HEK293 (cell line): ENCODE measurements around the gene IL12RB1.
"Not testable (repeated sequence)": the region's sequence is repeated elsewhere in the genome, so short reads cannot be mapped to it uniquely, and the experiment has no call there.

Experiments
- CTCF ChIA-PET: fragments of 350-600 bp; formaldehyde crosslinking; extraction: SDS; loops from one replicate; lab custom pipeline; 2021; ENCODE audit warnings: antibody characterized with exemption; lab: Yijun Ruan, JAX
- POLR2A ChIA-PET: fragments of 300-600 bp; formaldehyde crosslinking; extraction: SDS; loops from one replicate; lab custom pipeline; 2020; ENCODE audit warnings: antibody characterized with exemption, inconsistent platforms; lab: Yijun Ruan, JAX
- H3K27ac ChIP-seq: fragments of 200-500 bp; sonication (Bioruptor generic); 2 replicates; pipeline ENCODE4 v1.5.1; 2014; ENCODE audit warnings: low read depth, low read length, control low read depth, inconsistent platforms; ENCODE audit errors: extremely low read depth
- H3K36me3 ChIP-seq, 2 experiments: fragments of 200-500 bp in 1 of 2; sonication (Bioruptor generic) in 1 of 2; 1 replicate in 1 of 2; 2 replicates in 1 of 2; pipeline ENCODE4 v1.5.1; 2014 to 2017; ENCODE audit warnings: inconsistent platforms in 2 of 2, low read length in 2 of 2; ENCODE audit not compliant: control insufficient read depth in 2 of 2, insufficient read depth in 1 of 2
- H3K4me1 ChIP-seq: fragments of 200-500 bp; sonication (Bioruptor generic); 2 replicates; pipeline ENCODE4 v1.5.1; 2014; ENCODE audit warnings: mild to moderate bottlenecking, low read length, inconsistent platforms; ENCODE audit not compliant: control insufficient read depth, insufficient read depth
- H3K4me3 ChIP-seq: 2 replicates; pipeline ENCODE4 v1.5.1; 2011; ENCODE audit warnings: low read depth, mild to moderate bottlenecking, control low read depth, low read length, moderate library complexity
- H3K9me3 ChIP-seq: fragments of 200-500 bp; sonication (Bioruptor generic); 2 replicates; pipeline ENCODE4 v1.5.1; 2014; ENCODE audit warnings: low read depth, low read length, inconsistent platforms; ENCODE audit not compliant: control insufficient read depth, insufficient read depth
- BCL11A ChIP-seq: fragments of 450-650 bp; formaldehyde crosslinking; IDR thresholded peaks from 2 replicates; pipeline ENCODE4 v1.5.1; 2016; ENCODE audit warnings: low read depth, missing biosample characterization, missing genetic modification characterization
- EGR2 ChIP-seq: fragments of 450-650 bp; formaldehyde crosslinking; IDR thresholded peaks from 2 replicates; pipeline ENCODE4 v1.5.1; 2016; ENCODE audit warnings: low read depth, missing biosample characterization, missing genetic modification characterization
- KLF1 ChIP-seq: fragments of 450-650 bp; formaldehyde crosslinking; IDR thresholded peaks from 2 replicates; pipeline ENCODE4 v1.5.1; 2016; ENCODE audit warnings: missing biosample characterization, missing genetic modification characterization
- YY1 ChIP-seq: fragments of 450-650 bp; formaldehyde crosslinking; IDR thresholded peaks from 2 replicates; pipeline ENCODE4 v1.5.1; 2018; ENCODE audit warnings: missing biosample characterization, missing genetic modification characterization
- ZBTB48 ChIP-seq: fragments of 450-650 bp; formaldehyde crosslinking; IDR thresholded peaks from 2 replicates; pipeline ENCODE4 v1.5.1; 2016; ENCODE audit warnings: missing biosample characterization, missing genetic modification characterization
- ZBTB7A ChIP-seq: fragments of 450-650 bp; formaldehyde crosslinking; IDR thresholded peaks from 2 replicates; pipeline ENCODE4 v1.5.1; 2016; ENCODE audit warnings: low read depth, missing biosample characterization, missing genetic modification characterization
- ZFHX2 ChIP-seq: fragments of 450-650 bp; formaldehyde crosslinking; conservative IDR thresholded peaks from 2 replicates; pipeline ENCODE4 v1.5.1; 2016; ENCODE audit warnings: missing biosample characterization, missing genetic modification characterization
- ZFP37 ChIP-seq: fragments of 450-650 bp; formaldehyde crosslinking; IDR thresholded peaks from 2 replicates; pipeline ENCODE4 v1.5.1; 2016; ENCODE audit warnings: missing biosample characterization, missing genetic modification characterization
- ZIC2 ChIP-seq: fragments of 450-650 bp; formaldehyde crosslinking; IDR thresholded peaks from 2 replicates; pipeline ENCODE4 v1.5.1; 2016; ENCODE audit warnings: missing biosample characterization, missing genetic modification characterization
- ZNF140 ChIP-seq: fragments of 450-650 bp; formaldehyde crosslinking; IDR thresholded peaks from 2 replicates; pipeline ENCODE4 v1.5.1; 2016; ENCODE audit warnings: missing biosample characterization, missing genetic modification characterization
- ZNF155 ChIP-seq: fragments of 450-650 bp; formaldehyde crosslinking; IDR thresholded peaks from 2 replicates; pipeline ENCODE4 v1.5.1; 2016; ENCODE audit warnings: missing biosample characterization, missing genetic modification characterization
- ZNF274 ChIP-seq, 2 experiments: fragments of 200-500 bp in 1 of 2; fragments of 450-650 bp in 1 of 2; sonication (Bioruptor generic) in 1 of 2; formaldehyde crosslinking in 1 of 2; IDR thresholded peaks; 2 replicates each; pipeline versions ENCODE4 v1.5.1 to v1.6.1; 2014 to 2016; ENCODE audit warnings: borderline replicate concordance in 1 of 2, inconsistent platforms in 1 of 2, low read length in 1 of 2, missing biosample characterization in 1 of 2, missing genetic modification characterization in 1 of 2
- ZNF416 ChIP-seq: fragments of 450-650 bp; formaldehyde crosslinking; IDR thresholded peaks from 2 replicates; pipeline ENCODE4 v1.5.1; 2016; ENCODE audit warnings: missing biosample characterization, missing genetic modification characterization
- ZNF544 ChIP-seq: fragments of 450-650 bp; formaldehyde crosslinking; IDR thresholded peaks from 2 replicates; pipeline ENCODE4 v1.5.0; 2017; ENCODE audit warnings: missing biosample characterization, missing genetic modification characterization
- ZNF843 ChIP-seq: fragments of 450-650 bp; formaldehyde crosslinking; IDR thresholded peaks from 2 replicates; pipeline ENCODE4 v1.5.1; 2016; ENCODE audit warnings: missing biosample characterization, missing genetic modification characterization
- TF ChIP-seq, protein P1 (sequence below): fragments of 450-650 bp; formaldehyde crosslinking; IDR thresholded peaks from 2 replicates; pipeline ENCODE4 v1.5.1; 2016; ENCODE audit warnings: missing biosample characterization, missing genetic modification characterization
- TF ChIP-seq, protein P2 (sequence below): fragments of 450-650 bp; formaldehyde crosslinking; IDR thresholded peaks from 2 replicates; pipeline ENCODE4 v1.5.1; 2017; ENCODE audit warnings: missing biosample characterization, missing genetic modification characterization

Gene IL12RB1

DNA sequence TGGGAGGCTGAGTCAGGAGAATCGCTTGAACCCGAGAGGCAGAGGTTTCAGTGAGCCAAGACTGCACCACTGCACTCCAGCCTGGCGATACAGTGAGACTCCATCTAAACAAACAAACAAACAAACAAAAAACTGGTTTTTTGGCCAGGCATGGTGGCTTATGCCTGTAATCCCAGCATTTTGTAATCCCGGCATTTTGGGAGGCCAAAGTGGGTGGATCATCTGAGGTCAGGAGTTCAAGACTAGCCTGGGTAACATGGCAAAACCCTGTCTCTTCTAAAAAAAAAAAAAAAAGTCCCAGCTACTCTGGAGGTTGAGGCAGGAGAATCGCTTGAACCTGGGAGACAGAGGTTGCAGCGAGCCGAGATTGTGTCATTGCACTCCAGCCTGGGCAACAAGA lies 18.5 kb upstream of the IL12RB1 start:
- not testable (repeated sequence) for H3K9me3 ChIP-seq, H3K4me3 ChIP-seq, H3K36me3 ChIP-seq, H3K27ac ChIP-seq, H3K4me1 ChIP-seq
- ChIA-PET CTCF (interaction anchor here (0.6 to 1.0 kb wide), 2 partner anchors 56 to 96 kb away, joined by 3 read pairs; no protein-coding TSS in a partner anchor), POLR2A (interaction anchor here (1.3 kb wide), 1 partner anchor 176 kb away, joined by 5 read pairs; the partner anchor contains the start of gene JUND)
- TF ChIP-seq, protein P1, sequence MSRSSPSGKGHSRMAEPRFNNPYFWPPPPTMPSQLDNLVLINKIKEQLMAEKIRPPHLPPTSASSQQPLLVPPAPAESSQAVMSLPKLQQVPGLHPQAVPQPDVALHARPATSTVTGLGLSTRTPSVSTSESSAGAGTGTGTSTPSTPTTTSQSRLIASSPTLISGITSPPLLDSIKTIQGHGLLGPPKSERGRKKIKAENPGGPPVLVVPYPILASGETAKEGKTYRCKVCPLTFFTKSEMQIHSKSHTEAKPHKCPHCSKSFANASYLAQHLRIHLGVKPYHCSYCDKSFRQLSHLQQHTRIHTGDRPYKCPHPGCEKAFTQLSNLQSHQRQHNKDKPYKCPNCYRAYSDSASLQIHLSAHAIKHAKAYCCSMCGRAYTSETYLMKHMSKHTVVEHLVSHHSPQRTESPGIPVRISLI, result 0 out of 2 replicates have a peak, but pooled peaks have one; percentile 29

DNA sequence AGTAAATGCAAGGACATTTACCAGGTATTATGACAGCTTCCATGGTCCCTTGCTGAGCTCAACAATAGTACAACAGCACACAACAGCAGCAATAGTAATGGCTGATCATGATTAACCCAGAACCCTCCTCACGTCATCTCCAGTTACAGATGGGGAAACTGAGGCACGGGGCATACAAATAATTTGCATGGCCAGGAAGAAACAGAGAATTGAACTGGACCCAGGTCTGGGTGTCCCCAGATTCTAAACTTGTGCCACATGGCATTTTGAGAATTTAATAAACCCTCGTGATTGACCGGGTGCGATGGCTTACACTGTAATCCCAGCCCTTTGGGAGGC lies 18.0 kb upstream of the IL12RB1 start:
- no peaks in the 10 kb centered on the region for H3K36me3 ChIP-seq
- TF ChIP-seq ZFHX2 (tag by site-specific recombination) (0 out of 2 replicates have a peak, but pooled peaks have one; percentile 15), KLF1 (no peak), EGR2 (tag by site-specific recombination) (0 out of 2 replicates have a peak, but pooled peaks have one; percentile 4)
- H3K4me1 ChIP-seq, result no peaks in the 10 kb centered on the region
- no peaks in the 10 kb centered on the region for H3K9me3 ChIP-seq
- POLR2A ChIA-PET, result interaction anchor here (1.3 kb wide), 1 partner anchor 176 kb away, joined by 5 read pairs; the partner anchor contains the start of gene JUND
- no peak overlapping the region for H3K27ac ChIP-seq
- CTCF ChIA-PET, result interaction anchor here (0.6 to 1.4 kb wide), 2 partner anchors 8 to 220 kb away, joined by 3 to 4 read pairs; no protein-coding TSS in a partner anchor
- H3K4me3 ChIP-seq, result peak overlapping the region; percentile 40

DNA sequence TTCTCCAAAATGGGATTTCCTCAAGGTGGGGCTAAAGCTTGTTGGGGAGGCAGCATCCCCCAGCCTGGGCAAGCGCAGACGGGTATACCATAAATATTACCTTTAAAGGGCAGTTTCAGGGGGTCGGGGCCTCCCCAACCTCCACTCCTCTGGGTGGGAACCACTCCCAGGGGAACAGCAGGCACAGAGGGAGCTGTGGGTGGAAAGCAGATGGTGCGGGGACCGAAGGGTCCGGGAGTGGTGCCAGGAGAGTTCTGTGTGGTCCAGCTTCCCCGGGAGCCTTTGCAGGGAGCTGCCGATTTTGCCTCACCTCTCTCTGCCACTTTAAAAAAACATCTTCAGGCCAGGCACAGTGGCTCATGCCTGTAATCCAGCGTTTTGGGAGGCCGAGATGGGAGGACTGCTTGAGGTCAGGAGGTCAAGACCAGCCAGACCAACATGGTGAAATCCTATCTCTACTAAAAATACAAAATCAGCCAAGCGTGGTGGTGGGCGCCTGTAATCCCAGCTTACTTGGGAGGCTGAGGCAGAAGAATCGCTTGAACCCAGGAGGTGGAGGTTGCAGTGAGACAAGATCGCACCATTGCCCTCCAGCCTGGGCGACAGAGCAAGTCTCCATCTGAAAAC lies 16.3 kb upstream of the IL12RB1 start:
- ChIA-PET POLR2A (no interaction called here), CTCF (interaction anchor here (1.0 kb wide), 1 partner anchor 44 kb away, joined by 3 read pairs; no protein-coding TSS in a partner anchor)
- no peaks in the 10 kb centered on the region for H3K9me3 ChIP-seq
- H3K27ac ChIP-seq, result no peak overlapping the region
- no peak overlapping the region for H3K4me3 ChIP-seq
- TF ChIP-seq ZBTB48 (tag by site-specific recombination) (no peak), ZIC2 (tag by site-specific recombination) (no peak), YY1 (tag by site-specific recombination) (no peak), ZNF544 (no peak), ZFP37 (tag by site-specific recombination) (no peak), ZNF274 (IDR thresholded peaks at IDR 0.05; ENCODE audit: low read length) (no peak), ZNF274 (tag by site-specific recombination; IDR thresholded peaks at IDR 0.05; ENCODE audit: borderline replicate concordance) (no peak), ZNF155 (tag by site-specific recombination) (no peak), ZNF843 (tag by site-specific recombination) (no peak), ZNF140 (no peak), BCL11A (tag by site-specific recombination) (no peak), ZNF416 (tag by site-specific recombination) (no peak), ZBTB7A (tag by site-specific recombination) (no peak)
- TF ChIP-seq, protein P2, sequence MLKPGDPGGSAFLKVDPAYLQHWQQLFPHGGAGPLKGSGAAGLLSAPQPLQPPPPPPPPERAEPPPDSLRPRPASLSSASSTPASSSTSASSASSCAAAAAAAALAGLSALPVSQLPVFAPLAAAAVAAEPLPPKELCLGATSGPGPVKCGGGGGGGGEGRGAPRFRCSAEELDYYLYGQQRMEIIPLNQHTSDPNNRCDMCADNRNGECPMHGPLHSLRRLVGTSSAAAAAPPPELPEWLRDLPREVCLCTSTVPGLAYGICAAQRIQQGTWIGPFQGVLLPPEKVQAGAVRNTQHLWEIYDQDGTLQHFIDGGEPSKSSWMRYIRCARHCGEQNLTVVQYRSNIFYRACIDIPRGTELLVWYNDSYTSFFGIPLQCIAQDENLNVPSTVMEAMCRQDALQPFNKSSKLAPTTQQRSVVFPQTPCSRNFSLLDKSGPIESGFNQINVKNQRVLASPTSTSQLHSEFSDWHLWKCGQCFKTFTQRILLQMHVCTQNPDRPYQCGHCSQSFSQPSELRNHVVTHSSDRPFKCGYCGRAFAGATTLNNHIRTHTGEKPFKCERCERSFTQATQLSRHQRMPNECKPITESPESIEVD (tag by site-specific recombination), result no peak
- H3K4me1 ChIP-seq, result no peaks in the 10 kb centered on the region
- H3K36me3 ChIP-seq, result no peaks in the 10 kb centered on the region
